H1 (cell line): ENCODE measurements around the gene PLPP7. TPM values are rescaled to one million over a fixed set of nuclear protein-coding genes. Genes with fewer than 3 reads are reported as not detected.

Experiments
- CTCF ChIA-PET: fragments of 300-600 bp; sonication (Branson Sonifier 250); formaldehyde crosslinking; loops from one replicate; lab custom pipeline; 2021; ENCODE audit not compliant: partially characterized antibody; lab: Charles Lee
- POLR2A ChIA-PET: fragments of 300-600 bp; sonication (Branson Sonifier 250); formaldehyde crosslinking; loops from one replicate; lab custom pipeline; 2021; ENCODE audit warnings: inconsistent platforms; ENCODE audit not compliant: partially characterized antibody; lab: Charles Lee
- DNase-seq, 2 experiments: peaks; one replicate each; pipeline versions ENCODE4 v3.0.0 to v3.0.0-alpha.2; 2010 to 2022; ENCODE audit warnings: low spot score in 2 of 2, low read depth in 1 of 2, mixed read lengths in 1 of 2
- FAIRE-seq: peaks from 2 replicates; lab custom pipeline; 2011; peaks lifted over from hg19 to GRCh38; lab: Jason Lieb, UNC
- H2AFZ ChIP-seq: 2 replicates; pipeline ENCODE4 v1.8.1; 2012; ENCODE audit warnings: low read length, inconsistent platforms
- H2AK5ac ChIP-seq: 2 replicates; pipeline ENCODE4 v1.6.1; 2013; ENCODE audit warnings: low read depth, low read length
- H2BK120ac ChIP-seq: replicated peaks from 2 replicates; pipeline ENCODE3; 2013; ENCODE audit warnings: low read depth, low read length, inconsistent platforms
- H2BK12ac ChIP-seq: 2 replicates; pipeline ENCODE4 v1.6.1; 2013; ENCODE audit warnings: low read depth, low read length
- H2BK15ac ChIP-seq: 2 replicates; pipeline ENCODE4 v1.6.1; 2013; ENCODE audit warnings: low read length
- H2BK20ac ChIP-seq: 2 replicates; pipeline ENCODE4 v1.6.1; 2013; ENCODE audit warnings: low read length
- H2BK5ac ChIP-seq: 2 replicates; pipeline ENCODE4 v1.6.1; 2013; ENCODE audit warnings: low read depth, low read length
- H3K14ac ChIP-seq: 2 replicates; pipeline ENCODE4 v1.6.1; 2013; ENCODE audit warnings: inconsistent platforms; ENCODE audit not compliant: insufficient read length
- H3K18ac ChIP-seq: 2 replicates; pipeline ENCODE4 v1.6.1; 2013; ENCODE audit warnings: low read length; ENCODE audit errors: extremely low read depth
- H3K23ac ChIP-seq: 2 replicates; pipeline ENCODE4 v1.6.1; 2013; ENCODE audit warnings: inconsistent platforms; ENCODE audit not compliant: insufficient read length
- H3K23me2 ChIP-seq: 2 replicates; pipeline ENCODE4 v1.6.1; 2013; ENCODE audit warnings: low read depth, low read length
- H3K27ac ChIP-seq: 2 replicates; pipeline ENCODE4 v1.6.1; 2011; ENCODE audit warnings: low read depth, low read length, inconsistent platforms
- H3K27me3 ChIP-seq, 4 experiments: replicated peaks in 1 of 4; 1 replicate in 1 of 4; 2 replicates in 3 of 4; pipeline versions ENCODE4 v1.6.1 to v1.8.1; 2011 to 2013; ENCODE audit warnings: low read length in 3 of 4, mild to moderate bottlenecking in 3 of 4, inconsistent platforms in 2 of 4, mixed read lengths in 2 of 4, moderate library complexity in 1 of 4; ENCODE audit not compliant: control insufficient read depth in 3 of 4, insufficient read depth in 3 of 4; ENCODE audit errors: extremely low read depth in 1 of 4
- H3K36me3 ChIP-seq, 4 experiments: 2 replicates each; pipeline versions ENCODE4 v1.6.1 to v1.8.1; 2011 to 2013; ENCODE audit warnings: mild to moderate bottlenecking in 4 of 4, low read length in 3 of 4, moderate library complexity in 2 of 4, control low read depth in 1 of 4, inconsistent platforms in 1 of 4; ENCODE audit not compliant: insufficient read depth in 4 of 4, control insufficient read depth in 2 of 4
- H3K4ac ChIP-seq: replicated peaks from 2 replicates; pipeline ENCODE3; 2013; ENCODE audit warnings: low read length, low read depth, mixed read lengths, inconsistent platforms; ENCODE audit not compliant: insufficient read length
- H3K4me1 ChIP-seq, 4 experiments: replicated peaks in 1 of 4; 1 replicate in 1 of 4; 2 replicates in 3 of 4; pipeline versions ENCODE4 v1.6.1 to v1.8.1; 2011 to 2013; ENCODE audit warnings: low read length in 3 of 4, inconsistent platforms in 2 of 4, mixed read lengths in 1 of 4; ENCODE audit not compliant: insufficient read depth in 4 of 4, control insufficient read depth in 3 of 4
- H3K4me2 ChIP-seq, 2 experiments: 2 replicates each; pipeline versions ENCODE4 v1.6.1 to v1.8.1; 2011 to 2013; ENCODE audit warnings: low read depth in 2 of 2, low read length in 2 of 2, control low read depth in 1 of 2, inconsistent platforms in 1 of 2, mild to moderate bottlenecking in 1 of 2; ENCODE audit not compliant: insufficient read depth in 1 of 2
- H3K4me3 ChIP-seq, 4 experiments: fragments of 200-600, 300-600 bp in 1 of 4; sonication (generic), shearing (Covaris generic), sonication (Bioruptor Twin) in 1 of 4; 2 replicates each; pipeline versions ENCODE4 v1.5.1 to v1.8.1; 2011 to 2016; ENCODE audit warnings: low read length in 4 of 4, low read depth in 3 of 4, control low read depth in 2 of 4, inconsistent platforms in 2 of 4, mild to moderate bottlenecking in 2 of 4, mixed read lengths in 1 of 4, moderate library complexity in 1 of 4; ENCODE audit not compliant: insufficient read depth in 2 of 4; ENCODE audit errors: extremely low read depth in 1 of 4
- H3K56ac ChIP-seq: replicated peaks from 2 replicates; pipeline ENCODE3; 2013; ENCODE audit warnings: low read depth, mild to moderate bottlenecking, mixed read lengths, low read length, inconsistent platforms; ENCODE audit not compliant: insufficient read length
- H3K79me1 ChIP-seq: 2 replicates; pipeline ENCODE4 v1.6.1; 2013; ENCODE audit warnings: low read depth, low read length, control low read depth
- H3K79me2 ChIP-seq, 2 experiments: 2 replicates each; pipeline versions ENCODE4 v1.6.1 to v1.8.1; 2012 to 2013; ENCODE audit warnings: low read length in 2 of 2, mild to moderate bottlenecking in 2 of 2, inconsistent platforms in 1 of 2; ENCODE audit not compliant: insufficient read depth in 2 of 2, control insufficient read depth in 1 of 2
- H3K9ac ChIP-seq, 4 experiments: replicated peaks in 1 of 4; 1 replicate in 1 of 4; 2 replicates in 3 of 4; pipeline versions ENCODE4 v1.6.1 to v1.8.1; 2011 to 2013; ENCODE audit warnings: low read depth in 3 of 4, low read length in 3 of 4, control low read depth in 2 of 4, mild to moderate bottlenecking in 2 of 4, moderate library complexity in 2 of 4, inconsistent platforms in 1 of 4; ENCODE audit errors: extremely low read depth in 1 of 4
- H3K9me3 ChIP-seq, 2 experiments: 2 replicates each; pipeline versions ENCODE4 v1.6.1 to v1.8.1; 2012 to 2013; ENCODE audit warnings: mild to moderate bottlenecking in 2 of 2, moderate library complexity in 2 of 2, control low read depth in 1 of 2, inconsistent platforms in 1 of 2, low read depth in 1 of 2, low read length in 1 of 2, mixed read lengths in 1 of 2; ENCODE audit not compliant: insufficient read depth in 2 of 2
- H4K20me1 ChIP-seq, 2 experiments: replicated peaks in 1 of 2; 2 replicates each; pipeline versions ENCODE3 to v1.8.1; 2011 to 2013; ENCODE audit warnings: inconsistent platforms in 2 of 2, low read length in 2 of 2, mild to moderate bottlenecking in 1 of 2; ENCODE audit not compliant: insufficient read depth in 2 of 2, control insufficient read depth in 1 of 2
- H4K5ac ChIP-seq: 2 replicates; pipeline ENCODE4 v1.6.1; 2013; ENCODE audit warnings: low read length, low read depth, mixed read lengths, inconsistent platforms; ENCODE audit not compliant: insufficient read length
- H4K8ac ChIP-seq: 2 replicates; pipeline ENCODE4 v1.8.0; 2013; ENCODE audit warnings: mild to moderate bottlenecking, moderate library complexity, low read length, inconsistent platforms; ENCODE audit not compliant: insufficient read depth; ENCODE audit errors: extremely low read depth
- H4K91ac ChIP-seq: replicated peaks from 2 replicates; pipeline ENCODE3; 2013; ENCODE audit warnings: low read length, mixed read lengths, inconsistent platforms; ENCODE audit not compliant: insufficient read length
- BACH1 ChIP-seq: IDR thresholded peaks from 2 replicates; pipeline ENCODE4 v1.6.1; 2012; ENCODE audit warnings: low read length, improper control_type of control experiment
- GABPA ChIP-seq: IDR thresholded peaks from 2 replicates; pipeline ENCODE4 v1.6.1; 2011; ENCODE audit warnings: mild to moderate bottlenecking, low read length, moderate library complexity, borderline replicate concordance; ENCODE audit not compliant: insufficient read depth
- RAD21 ChIP-seq, 2 experiments: IDR thresholded peaks in 1 of 2; conservative IDR thresholded peaks in 1 of 2; 2 replicates each; pipeline ENCODE4 v1.6.1; 2011; ENCODE audit warnings: low read depth in 2 of 2, low read length in 2 of 2, improper control_type of control experiment in 1 of 2, inconsistent platforms in 1 of 2, mild to moderate bottlenecking in 1 of 2, moderate library complexity in 1 of 2
- WGBS, 2 experiments: shearing (Covaris generic) in 1 of 2; methylation state at CpG; one replicate each; pipeline versions ENCODE4 v1.1.6 to v1.1.7; 2013 to 2015; ENCODE audit warnings: low lambda C conversion rate in 2 of 2, mixed read lengths in 2 of 2, inconsistent platforms in 1 of 2, low coverage in 1 of 2, missing lambda C conversion rate in 1 of 2; ENCODE audit not compliant: insufficient replicate concordance in 2 of 2, insufficient coverage in 1 of 2, insufficient read length in 1 of 2; ENCODE audit errors: extremely low coverage in 1 of 2, missing lambda C conversion rate in 1 of 2; 5-methylcytosine and 5-hydroxymethylcytosine counted together
- polyA plus RNA-seq, 7 experiments: library from polyadenylated mRNA; depleted of rRNA in 3 of 7; stranded (reverse) in 5 of 7; unstranded in 2 of 7; fragments of >200 nt in 5 of 7; fragments of 200-250 nt in 2 of 7; gene quantifications; 1 replicate in 5 of 7; 2 replicates in 1 of 7; 4 replicates in 1 of 7; pipeline versions ENCODE4 v1.2.1 to v1.2.3, GENCODE V29; 2011 to 2013; ENCODE audit warnings: missing spikeins in 2 of 7, mixed read lengths in 2 of 7
- total RNA-seq: library from RNA; stranded (reverse); fragmentation: NEBNext Ultra II Directional; extraction: Animal tissue kit (Norgen Biotek cat#: 25700); gene quantifications from 2 replicates; pipeline ENCODE4 v1.2.1, GENCODE V29; 2021

The PLPP7 gene
- total and polyA plus RNA-seq, 2 of the 8 experiments (the other 6 are each of a cell fraction or from before 2014, with no cell fraction given) = 3.4 to 3.9 TPM

DNA sequence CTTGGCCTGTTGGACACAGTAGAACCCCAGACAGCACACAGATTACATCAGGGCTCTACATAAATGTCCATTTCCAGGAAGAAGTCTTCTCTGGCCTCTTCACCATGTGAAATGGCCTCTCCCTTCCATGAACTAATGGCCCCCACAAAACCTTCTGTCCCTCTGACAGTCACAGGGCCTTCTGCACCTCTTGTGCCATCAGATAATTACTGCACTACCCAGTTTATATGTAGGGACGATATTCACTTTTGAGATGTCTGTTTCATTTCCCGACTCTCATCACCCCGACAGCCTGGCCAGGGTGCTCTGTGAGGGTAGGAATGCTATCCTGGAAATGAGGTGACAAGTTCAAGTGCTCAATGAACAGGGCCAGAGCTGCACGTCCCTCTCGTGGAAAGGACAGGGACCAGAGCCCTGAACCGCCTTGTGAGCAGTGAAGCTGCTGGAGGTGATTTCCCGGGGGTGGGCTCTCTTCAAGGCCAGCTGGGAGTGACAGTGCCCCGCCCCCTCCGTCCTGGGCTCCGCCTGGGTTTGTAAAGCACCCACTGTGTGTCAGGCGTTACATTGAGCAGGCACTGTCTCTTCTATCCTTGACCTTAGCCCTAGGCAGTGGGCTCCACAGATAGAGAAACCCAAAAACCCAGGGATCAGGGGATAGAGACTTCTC lies 10.2 kb upstream of the PLPP7 start:
- Histone ChIP-seq H4K91ac (no peak overlapping the region), H2BK20ac (no peak overlapping the region), H2BK5ac (no peak overlapping the region), H3K36me3 (no peaks in the 10 kb centered on the region), H3K18ac (no peak overlapping the region), H2AFZ (no peak overlapping the region), H3K79me2 (no peaks in the 10 kb centered on the region), H3K4me1 (peaks cover 0 to 24% (median 7%) of the 10 kb centered on the region in 4 experiments; a peak in 5 of 7 replicates), H4K20me1 (peaks cover 0 to 3% of the 10 kb centered on the region in 2 experiments), H3K4me2 (no peak overlapping the region), H2BK15ac (no peak overlapping the region), H4K5ac (no peak overlapping the region), H3K9me3 (no peaks in the 10 kb centered on the region), H3K14ac (no peak overlapping the region), H3K27ac (no peak overlapping the region), H2BK12ac (no peak overlapping the region), H3K27me3 (peaks cover 2 to 37% (median 24%) of the 10 kb centered on the region in 4 experiments), H2AK5ac (no peak overlapping the region), H3K79me1 (no peaks in the 10 kb centered on the region), H3K23ac (no peak overlapping the region), H3K56ac (no peak overlapping the region), H3K4ac (no peak overlapping the region), H4K8ac (no peak overlapping the region), H3K23me2 (peaks cover 8% of the 10 kb centered on the region), H2BK120ac (no peak overlapping the region), H3K4me3 (no peak overlapping the region), H3K9ac (no peak overlapping the region)
- ChIA-PET CTCF (interaction anchor here (0.5 to 1.4 kb wide), 5 partner anchors 10 to 132 kb away, joined by 3 to 5 read pairs (median 3); partner anchors contain the start of gene PLPP7), POLR2A (interaction anchor here (0.5 to 1.2 kb wide), 2 partner anchors 20 to 1571 kb away, joined by 3 read pairs; no protein-coding TSS in a partner anchor)
- DNase-seq (no peak), FAIRE-seq (no peak)
- 86% methylated on average over 11 of the region's 11 CpGs; no CpG with 5 or more reads in 1 of the 2 experiments for WGBS, 2 experiments
- TF ChIP-seq BACH1 = no peak
- no peak for TF ChIP-seq GABPA
- TF ChIP-seq RAD21 (IDR thresholded peaks at IDR 0.05 in 1 of 2, conservative IDR thresholded peaks at IDR 0.05 in 1 of 2; ENCODE audit: low read depth in 2 of 2, low read length in 2 of 2) = no peak
